CD14-positive monocyte (primary cell): ENCODE results near the gene SYTL3. TPM values are rescaled to one million over a fixed set of nuclear protein-coding genes. Genes with fewer than 3 reads are reported as not detected.

ENCODE experiments used
- DNase-seq, 3 donors: peaks; one replicate each; pipeline ENCODE4 v3.0.0-alpha.2; 2011 to 2022
- H2AFZ ChIP-seq: 2 replicates; pipeline ENCODE4 v1.6.0; 2012; ENCODE audit warnings: mild to moderate bottlenecking, low read depth, low read length, inconsistent platforms; ENCODE audit not compliant: insufficient read depth, poor library complexity, severe bottlenecking
- H3K27ac ChIP-seq, 2 donors: 1 replicate in 1 of 2; 2 replicates in 1 of 2; pipeline ENCODE4 v1.5.1; 2012 to 2013; ENCODE audit warnings: low read length in 2 of 2, control low read depth in 1 of 2, inconsistent platforms in 1 of 2, low read depth in 1 of 2, mild to moderate bottlenecking in 1 of 2
- H3K27me3 ChIP-seq, 2 donors: one replicate each; pipeline versions ENCODE4 v1.6.0 to v1.6.1; 2011 to 2013; ENCODE audit warnings: low read length in 2 of 2; ENCODE audit not compliant: control insufficient read depth in 2 of 2, insufficient read depth in 2 of 2
- H3K36me3 ChIP-seq, 2 donors: replicated peaks in 1 of 2; 1 replicate in 1 of 2; 2 replicates in 1 of 2; pipeline versions ENCODE4 v1.5.1 to v1.6.1; 2012 to 2013; ENCODE audit warnings: low read length in 2 of 2, control low read depth in 1 of 2, inconsistent platforms in 1 of 2, mild to moderate bottlenecking in 1 of 2; ENCODE audit not compliant: insufficient read depth in 2 of 2, control insufficient read depth in 1 of 2
- H3K4me1 ChIP-seq, 2 donors: 1 replicate in 1 of 2; 2 replicates in 1 of 2; pipeline versions ENCODE4 v1.5.1 to v1.6.1; 2012 to 2013; ENCODE audit warnings: low read length in 2 of 2, control low read depth in 1 of 2, inconsistent platforms in 1 of 2, mild to moderate bottlenecking in 1 of 2, moderate library complexity in 1 of 2; ENCODE audit not compliant: insufficient read depth in 2 of 2, control insufficient read depth in 1 of 2
- H3K4me2 ChIP-seq: replicated peaks from 2 replicates; pipeline ENCODE3; 2012; ENCODE audit warnings: low read length, moderate library complexity, mild to moderate bottlenecking; ENCODE audit not compliant: poor library complexity, severe bottlenecking; ENCODE audit errors: extremely low read depth
- H3K4me3 ChIP-seq, 3 experiments: fragments of 200-600 bp in 1 of 3; sonication (generic) in 1 of 3; replicated peaks in 1 of 3; 1 replicate in 2 of 3; 2 replicates in 1 of 3; pipeline ENCODE4 v1.5.1; 2011 to 2013; ENCODE audit warnings: low read length in 3 of 3, mild to moderate bottlenecking in 3 of 3, control low read depth in 2 of 3, low read depth in 2 of 3, inconsistent platforms in 1 of 3, moderate library complexity in 1 of 3
- H3K79me2 ChIP-seq: 2 replicates; pipeline ENCODE4 v1.6.0; 2012; ENCODE audit warnings: mild to moderate bottlenecking, control low read depth, inconsistent platforms, low read length, moderate library complexity; ENCODE audit not compliant: insufficient read depth
- H3K9ac ChIP-seq: 2 replicates; pipeline ENCODE4 v1.6.0; 2017; ENCODE audit warnings: low read length, mild to moderate bottlenecking; ENCODE audit not compliant: insufficient read depth, poor library complexity, severe bottlenecking
- H3K9me3 ChIP-seq, 2 donors: replicated peaks in 1 of 2; 1 replicate in 1 of 2; 2 replicates in 1 of 2; pipeline versions ENCODE4 v1.5.1 to v1.6.1; 2012 to 2013; ENCODE audit warnings: low read length in 2 of 2, control low read depth in 1 of 2; ENCODE audit not compliant: control insufficient read depth in 1 of 2, insufficient read depth in 1 of 2
- H4K20me1 ChIP-seq: 2 replicates; pipeline ENCODE4 v1.6.0; 2012; ENCODE audit warnings: mild to moderate bottlenecking, low read length, control low read depth, moderate library complexity; ENCODE audit not compliant: insufficient read depth
- H3K27ac Mint-ChIP-seq, 7 donors: one replicate each; pipeline ENCODE4 v1.8.0; 2020; ENCODE audit warnings: mild to moderate bottlenecking in 7 of 7, mixed read lengths in 7 of 7, moderate library complexity in 6 of 7, inconsistent platforms in 2 of 7
- H3K27me3 Mint-ChIP-seq, 3 donors: one replicate each; pipeline ENCODE4 v1.8.0; 2021 to 2022; ENCODE audit warnings: low read depth in 3 of 3, mild to moderate bottlenecking in 3 of 3, mixed read lengths in 3 of 3, moderate library complexity in 3 of 3, inconsistent platforms in 1 of 3
- H3K36me3 Mint-ChIP-seq, 2 donors: one replicate each; pipeline ENCODE4 v1.8.0; 2020; ENCODE audit warnings: mixed read lengths in 2 of 2, inconsistent platforms in 1 of 2, mild to moderate bottlenecking in 1 of 2
- H3K4me1 Mint-ChIP-seq: one replicate; pipeline ENCODE4 v1.8.0; 2020; ENCODE audit warnings: mild to moderate bottlenecking, mixed read lengths
- H3K4me3 Mint-ChIP-seq, 2 donors: one replicate each; pipeline ENCODE4 v1.8.0; 2020; ENCODE audit warnings: mild to moderate bottlenecking in 2 of 2, mixed read lengths in 2 of 2, moderate library complexity in 1 of 2
- H3K9me3 Mint-ChIP-seq, 7 donors: one replicate each; pipeline ENCODE4 v1.8.0; 2020 to 2022; ENCODE audit warnings: mixed read lengths in 7 of 7, mild to moderate bottlenecking in 6 of 7, moderate library complexity in 6 of 7, inconsistent platforms in 2 of 7
- CTCF ChIP-seq: fragments of 200-600 bp; IDR thresholded peaks from one replicate; pipeline ENCODE4 v1.8.0; 2022; ENCODE audit warnings: antibody characterized with exemption, mild to moderate bottlenecking
- WGBS: methylation state at CpG from one replicate; pipeline ENCODE4 v1.1.5; 2013; ENCODE audit warnings: missing lambda C conversion rate; ENCODE audit not compliant: insufficient coverage; 5-methylcytosine and 5-hydroxymethylcytosine counted together
- intact Hi-C, 2 donors: fragments of 100-400 bp; cut with micrococcal nuclease; formaldehyde crosslinking; loops; one replicate each; pipeline versions ENCODE4 v1.15.0 to v1.15.1; 2023
- polyA plus RNA-seq, 3 donors: library from polyadenylated mRNA; depleted of rRNA in 1 of 3; unstranded in 2 of 3; stranded (reverse) in 1 of 3; fragments of 300-500 nt in 2 of 3; fragments of >200 nt in 1 of 3; fragmentation: Illumina TruSeq in 2 of 3; gene quantifications; 1 replicate in 2 of 3; 2 replicates in 1 of 3; pipeline ENCODE4 v1.2.3, GENCODE V29; 2012 to 2021

SYTL3 gene
- polyA plus RNA-seq, 3 donors: 14.6 to 18.7 (median 14.8) TPM

DNA sequence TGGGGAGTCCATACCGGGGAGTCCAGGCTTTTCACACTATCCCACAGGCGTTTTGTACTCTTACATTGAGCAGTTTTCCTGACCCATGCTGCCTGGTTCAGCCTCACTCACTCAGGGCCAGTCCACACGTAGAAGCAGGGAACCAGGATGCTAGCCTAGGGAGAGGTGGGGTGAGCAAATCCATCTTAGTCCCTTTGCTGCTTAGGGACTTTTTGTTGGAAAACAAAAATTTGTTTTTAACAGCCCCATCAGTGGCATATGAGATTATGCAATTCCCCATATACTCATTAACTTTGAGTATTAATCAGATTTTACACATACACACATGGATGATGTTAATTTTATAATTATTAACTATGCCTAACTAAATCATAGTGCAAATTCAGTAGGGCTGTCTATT, 85.2 kb downstream of the SYTL3 start:
- H3K36me3 Mint-ChIP-seq: peaks cover 52 to 81% of the 10 kb centered on the region in 2 donors
- H3K27me3 Mint-ChIP-seq: peaks cover 0 to 3% (median 0%) of the 10 kb centered on the region in 3 donors
- intact Hi-C loops: no loop called here
- no peak for TF ChIP-seq CTCF
- no peak overlapping the region for H2AFZ ChIP-seq
- H3K9ac ChIP-seq: no peak overlapping the region
- no peak overlapping the region for H3K4me3 ChIP-seq
- H4K20me1 ChIP-seq: peaks cover 7% of the 10 kb centered on the region
- H3K36me3 ChIP-seq: peaks cover 2 to 45% of the 10 kb centered on the region in 2 donors
- H3K27ac Mint-ChIP-seq: no peak overlapping the region
- H3K4me3 Mint-ChIP-seq: no peak overlapping the region
- peaks cover 43 to 47% of the 10 kb centered on the region in 2 donors for H3K9me3 ChIP-seq
- peaks cover 23 to 57% (median 49%) of the 10 kb centered on the region in 7 donors for H3K9me3 Mint-ChIP-seq
- H3K79me2 ChIP-seq: no peaks in the 10 kb centered on the region
- DNase-seq: no peak
- H3K27ac ChIP-seq: no peak overlapping the region
- H3K4me1 ChIP-seq: peaks cover 13 to 17% of the 10 kb centered on the region in 2 donors
- no peaks in the 10 kb centered on the region for H3K27me3 ChIP-seq
- 86% methylated on average over 1 of the region's 3 CpGs for WGBS
- peaks cover 12% of the 10 kb centered on the region for H3K4me1 Mint-ChIP-seq
- H3K4me2 ChIP-seq: no peak overlapping the region

- H3K4me2 ChIP-seq: no peak overlapping the region
- Mint-ChIP-seq H3K4me1 (peaks cover 12% of the 10 kb centered on the region), H3K27me3 (peaks cover 0 to 3% (median 0%) of the 10 kb centered on the region in 3 donors), H3K27ac (peak overlapping the region in 4 of 7 donors; percentile 18 to 75 (median 52)), H3K4me3 (no peak overlapping the region), H3K36me3 (peaks cover 49 to 74% of the 10 kb centered on the region in 2 donors), H3K9me3 (peaks cover 15 to 37% (median 34%) of the 10 kb centered on the region in 7 donors)
- peaks cover 13 to 17% of the 10 kb centered on the region in 2 donors for H3K4me1 ChIP-seq
- no peak for TF ChIP-seq CTCF
- no peak for DNase-seq
- H3K27me3 ChIP-seq: no peaks in the 10 kb centered on the region
- no peaks in the 10 kb centered on the region for H3K79me2 ChIP-seq
- intact Hi-C loops: no loop called here
- no peak overlapping the region for H2AFZ ChIP-seq
- H3K9me3 ChIP-seq: peaks cover 29 to 32% of the 10 kb centered on the region in 2 donors
- H4K20me1 ChIP-seq: peaks cover 10% of the 10 kb centered on the region
- H3K4me3 ChIP-seq: no peak overlapping the region
- peak overlapping the region in 1 of 2 donors; percentile 38 for H3K27ac ChIP-seq
- H3K36me3 ChIP-seq: peaks cover 0 to 23% of the 10 kb centered on the region in 2 donors
- 100% methylated on average over 2 of the region's 3 CpGs for WGBS
- H3K9ac ChIP-seq: no peak overlapping the region
Measured at GRCh38 chr6:158737082-158737709, 87.3 kb downstream of the SYTL3 start.
